IMR-90 (cell line): ENCODE measurements around the gene GTSE1. TPM values are rescaled to one million over a fixed set of nuclear protein-coding genes. Genes with fewer than 3 reads are reported as not detected.

Source experiments
- ATAC-seq: fragments of 200-7000 bp; cut with Tn5 transposase; 2 replicates; pipeline ENCODE4 v1.9.1; 2020; ENCODE audit warnings: low read depth, mild to moderate bottlenecking, moderate library complexity
- BruUV-seq: library from RNA; stranded (reverse); fragments of 400-500 nt; replicated peaks from 2 replicates; lab custom pipeline; 2021; lab: Mats Ljungman, UMichigan
- CTCF ChIA-PET: fragments of 300-600 bp; formaldehyde crosslinking; extraction: SDS; loops from one replicate; lab custom pipeline; 2021; ENCODE audit warnings: antibody characterized with exemption; lab: Yijun Ruan, JAX
- POLR2A ChIA-PET: fragments of 300-600 bp; sonication (Branson Sonifier 250); formaldehyde crosslinking; loops from one replicate; lab custom pipeline; 2022; ENCODE audit warnings: antibody characterized with exemption; ENCODE audit not compliant: unreplicated experiment; lab: Charles Lee
- DNase-seq: peaks from one replicate; pipeline ENCODE4 v3.0.0; 2013
- H2AFZ ChIP-seq: replicated peaks from 2 replicates; pipeline ENCODE3; 2013; ENCODE audit warnings: low read length, mild to moderate bottlenecking; ENCODE audit not compliant: poor library complexity
- H2AK5ac ChIP-seq: 2 replicates; pipeline ENCODE4 v1.6.1; 2013; ENCODE audit warnings: low read depth, low read length, inconsistent platforms
- H2AK9ac ChIP-seq: replicated peaks from 2 replicates; pipeline ENCODE3; 2013; ENCODE audit warnings: mild to moderate bottlenecking, low read depth, low read length, moderate library complexity; ENCODE audit not compliant: poor library complexity
- H2BK120ac ChIP-seq: 2 replicates; pipeline ENCODE4 v1.6.1; 2013; ENCODE audit warnings: low read depth, low read length, inconsistent platforms
- H2BK15ac ChIP-seq: 3 replicates; pipeline ENCODE4 v1.6.1; 2013; ENCODE audit warnings: low read depth, low read length, inconsistent platforms
- H2BK20ac ChIP-seq: 2 replicates; pipeline ENCODE4 v1.6.1; 2013; ENCODE audit warnings: low read depth, mild to moderate bottlenecking, inconsistent platforms, low read length, moderate library complexity
- H2BK5ac ChIP-seq: 2 replicates; pipeline ENCODE4 v1.6.1; 2013; ENCODE audit warnings: mild to moderate bottlenecking, low read depth, low read length, inconsistent platforms; ENCODE audit not compliant: poor library complexity, severe bottlenecking
- H3K14ac ChIP-seq: replicated peaks from 2 replicates; pipeline ENCODE4 v1.6.1; 2013; ENCODE audit warnings: low read depth, low read length, inconsistent platforms
- H3K18ac ChIP-seq: 2 replicates; pipeline ENCODE4 v1.6.1; 2013; ENCODE audit warnings: low read depth, low read length, control low read depth
- H3K23ac ChIP-seq: 2 replicates; pipeline ENCODE4 v1.6.1; 2013; ENCODE audit warnings: low read depth, low read length, inconsistent platforms
- H3K27ac ChIP-seq: 2 replicates; pipeline ENCODE4 v1.5.1; 2013; ENCODE audit warnings: mild to moderate bottlenecking, control low read depth, low read length; ENCODE audit not compliant: insufficient read depth
- H3K27me3 ChIP-seq: 2 replicates; pipeline ENCODE4 v1.6.1; 2013; ENCODE audit warnings: low read length; ENCODE audit not compliant: control insufficient read depth, insufficient read depth
- H3K36me3 ChIP-seq: 2 replicates; pipeline ENCODE4 v1.6.1; 2013; ENCODE audit warnings: low read length, mixed read lengths; ENCODE audit not compliant: control insufficient read depth, insufficient read depth
- H3K4ac ChIP-seq: 2 replicates; pipeline ENCODE4 v1.6.1; 2013; ENCODE audit warnings: low read depth, low read length, inconsistent platforms
- H3K4me1 ChIP-seq: 2 replicates; pipeline ENCODE4 v1.6.1; 2013; ENCODE audit warnings: low read length, mixed read lengths; ENCODE audit not compliant: control insufficient read depth, insufficient read depth
- H3K4me2 ChIP-seq: 2 replicates; pipeline ENCODE4 v1.6.1; 2013; ENCODE audit warnings: low read depth, mild to moderate bottlenecking, control low read depth, low read length, moderate library complexity
- H3K4me3 ChIP-seq: 2 replicates; pipeline ENCODE4 v1.5.1; 2013; ENCODE audit warnings: low read depth, mild to moderate bottlenecking, control low read depth, low read length, moderate library complexity; ENCODE audit not compliant: insufficient read depth
- H3K56ac ChIP-seq: 2 replicates; pipeline ENCODE4 v1.6.1; 2013; ENCODE audit warnings: low read length, inconsistent platforms; ENCODE audit not compliant: insufficient read depth; ENCODE audit errors: extremely low read depth
- H3K79me1 ChIP-seq, 2 experiments: 2 replicates each; pipeline ENCODE4 v1.6.1; 2013; ENCODE audit warnings: low read length in 2 of 2, inconsistent platforms in 1 of 2, low read depth in 1 of 2
- H3K9ac ChIP-seq: 2 replicates; pipeline ENCODE4 v1.6.1; 2013; ENCODE audit warnings: low read depth, low read length, control low read depth
- H3K9me1 ChIP-seq: 2 replicates; pipeline ENCODE4 v1.6.1; 2013; ENCODE audit warnings: low read length, inconsistent platforms; ENCODE audit not compliant: insufficient read depth
- H3K9me3 ChIP-seq: 2 replicates; pipeline ENCODE4 v1.6.1; 2013; ENCODE audit warnings: low read length; ENCODE audit not compliant: control insufficient read depth, insufficient read depth
- H4K20me1 ChIP-seq: 2 replicates; pipeline ENCODE4 v1.6.1; 2013; ENCODE audit warnings: low read length, inconsistent platforms; ENCODE audit not compliant: insufficient read depth
- H4K5ac ChIP-seq: 2 replicates; pipeline ENCODE4 v1.6.1; 2013; ENCODE audit warnings: mild to moderate bottlenecking, low read depth, low read length, control low read depth
- H4K8ac ChIP-seq, 2 experiments: 2 replicates each; pipeline ENCODE4 v1.6.1; 2013; ENCODE audit warnings: low read depth in 2 of 2, low read length in 2 of 2, control low read depth in 1 of 2, inconsistent platforms in 1 of 2
- H4K91ac ChIP-seq: 2 replicates; pipeline ENCODE4 v1.6.1; 2013; ENCODE audit warnings: low read depth, low read length, inconsistent platforms; ENCODE audit not compliant: insufficient read depth
- BHLHE40 ChIP-seq: fragments of 150-350 bp; IDR thresholded peaks from 2 replicates; pipeline ENCODE4 v1.6.1; 2016; ENCODE audit warnings: mild to moderate bottlenecking, low read depth, low read length
- CEBPB ChIP-seq: IDR thresholded peaks from 2 replicates; pipeline ENCODE4 v1.6.1; 2012; ENCODE audit warnings: low read depth, low read length, improper control_type of control experiment
- CHD1 ChIP-seq: IDR thresholded peaks from 2 replicates; pipeline ENCODE4 v1.6.1; 2012; ENCODE audit warnings: low read depth, low read length, improper control_type of control experiment
- CTCF ChIP-seq: conservative IDR thresholded peaks from 2 replicates; pipeline ENCODE4 v1.5.1; 2012; ENCODE audit warnings: mild to moderate bottlenecking, low read depth, low read length, improper control_type of control experiment
- ELK1 ChIP-seq: fragments of 150-350 bp; IDR thresholded peaks from 2 replicates; pipeline ENCODE4 v1.6.1; 2016; ENCODE audit warnings: low read depth, mild to moderate bottlenecking, low read length, moderate library complexity, borderline replicate concordance
- FOS ChIP-seq: fragments of 150-350 bp; IDR thresholded peaks from 2 replicates; pipeline ENCODE4 v1.6.1; 2016; ENCODE audit warnings: low read depth, low read length
- MAFK ChIP-seq: IDR thresholded peaks from 2 replicates; pipeline ENCODE4 v1.6.1; 2012; ENCODE audit warnings: low read depth, low read length, improper control_type of control experiment
- MAZ ChIP-seq: IDR thresholded peaks from 2 replicates; pipeline ENCODE4 v1.6.1; 2012; ENCODE audit warnings: low read depth, mild to moderate bottlenecking, low read length, improper control_type of control experiment, moderate library complexity, borderline replicate concordance
- MXI1 ChIP-seq: IDR thresholded peaks from 2 replicates; pipeline ENCODE4 v1.6.1; 2012; ENCODE audit warnings: low read depth, mild to moderate bottlenecking, low read length, moderate library complexity, borderline replicate concordance
- NFE2L2 ChIP-seq: fragments of 150-350 bp; IDR thresholded peaks from 2 replicates; pipeline ENCODE4 v1.6.1; 2016; ENCODE audit warnings: low read depth, mild to moderate bottlenecking, low read length
- POLR2A ChIP-seq: IDR thresholded peaks from 2 replicates; pipeline ENCODE4 v1.6.1; 2012; ENCODE audit warnings: mild to moderate bottlenecking, low read depth, low read length
- RAD21 ChIP-seq: IDR thresholded peaks from 2 replicates; pipeline ENCODE4 v1.6.1; 2012; ENCODE audit warnings: low read length, improper control_type of control experiment
- RCOR1 ChIP-seq: IDR thresholded peaks from 2 replicates; pipeline ENCODE4 v1.6.1; 2012; ENCODE audit warnings: mild to moderate bottlenecking, low read length, improper control_type of control experiment; ENCODE audit not compliant: insufficient replicate concordance
- RFX5 ChIP-seq: IDR thresholded peaks from 2 replicates; pipeline ENCODE4 v1.8.0; 2012; ENCODE audit warnings: low read depth, mild to moderate bottlenecking, low read length, moderate library complexity
- SMC3 ChIP-seq: fragments of 150-350 bp; IDR thresholded peaks from 2 replicates; pipeline ENCODE4 v1.6.1; 2016; ENCODE audit warnings: low read depth, mild to moderate bottlenecking, antibody characterized with exemption, low read length, moderate library complexity
- USF2 ChIP-seq: fragments of 150-350 bp; IDR thresholded peaks from 2 replicates; pipeline ENCODE4 v1.6.1; 2017; ENCODE audit warnings: mild to moderate bottlenecking, antibody characterized with exemption, low read length, low read depth
- WGBS, 2 experiments: methylation state at CpG; one replicate each; pipeline versions ENCODE4 v1.1.5 to v1.1.7; 2013; ENCODE audit warnings: missing lambda C conversion rate in 2 of 2; ENCODE audit not compliant: insufficient read length in 1 of 2; ENCODE audit errors: extremely low coverage in 2 of 2; 5-methylcytosine and 5-hydroxymethylcytosine counted together
- dilution Hi-C: fragments of 300-500 bp; cut with HindIII; formaldehyde crosslinking; loops from one replicate; pipeline ENCODE4 v1.14.3; 2018; ENCODE audit warnings: low sequenced_read_pairs; ENCODE audit not compliant: unreplicated experiment
- in situ Hi-C: fragments of 300-500 bp; cut with MboI; formaldehyde crosslinking; loops from 3 replicates; pipeline ENCODE4 v1.14.3; 2019; ENCODE audit warnings: low sequenced_read_pairs, inconsistent platforms, mixed read lengths
- intact Hi-C: fragments of 100-400 bp; cut with micrococcal nuclease; formaldehyde crosslinking; loops from 2 replicates; pipeline ENCODE4 v1.10.0; 2022
- polyA plus RNA-seq, 3 experiments: library from polyadenylated mRNA; depleted of rRNA; stranded (reverse); fragments of >200 nt; gene quantifications; 2 replicates each; pipeline ENCODE4 v1.2.3, GENCODE V29; 2012; ENCODE audit warnings: low replicate concordance in 1 of 3
- total RNA-seq: library from RNA; depleted of rRNA; stranded (reverse); fragments of >200 nt; gene quantifications from 2 replicates; pipeline ENCODE4 v1.2.3, GENCODE V29; 2012

GTSE1 gene
- total and polyA plus RNA-seq, 2 of the 4 experiments (the other 2 are of a cell fraction), result 5.9 to 17.1 TPM

- no peaks in the 10 kb centered on the region for H3K9me3 ChIP-seq
Observed at GRCh38 chr22:46351767-46352166, 55.1 kb downstream of the GTSE1 start.

More at GRCh38 chr22:46351767-46352166, 55.1 kb downstream of the GTSE1 start:
- no peak overlapping the region for H3K9ac ChIP-seq
- dilution Hi-C loops, result no loop called here
- no peak overlapping the region for H4K91ac ChIP-seq
- H2AFZ ChIP-seq, result no peak overlapping the region
- H3K79me1 ChIP-seq, result peaks cover 5 to 7% of the 10 kb centered on the region in 2 experiments; a peak in 3 of 4 replicates
- no peak overlapping the region for H2BK15ac ChIP-seq
- no peak overlapping the region for H3K18ac ChIP-seq
- ChIA-PET POLR2A (no interaction called here), CTCF (no interaction called here)
- ATAC-seq (no peak), DNase-seq (no peak)
- WGBS, 2 experiments, result 84% methylated on average over 12 of the region's 23 CpGs; no CpG with 5 or more reads in 1 of the 2 experiments
- H2AK5ac ChIP-seq, result no peak overlapping the region
- intact Hi-C loops, result no loop called here
- H4K8ac ChIP-seq, result no peak overlapping the region
- H3K9me1 ChIP-seq, result no peaks in the 10 kb centered on the region
- H3K14ac ChIP-seq, result no peak overlapping the region
- BruUV-seq, result no TSS peak
- H3K27ac ChIP-seq, result no peak overlapping the region
- H3K4ac ChIP-seq, result no peak overlapping the region
- H3K27me3 ChIP-seq, result no peaks in the 10 kb centered on the region
- H3K36me3 ChIP-seq, result peaks cover 84% of the 10 kb centered on the region
- H3K23ac ChIP-seq, result no peak overlapping the region
- H4K20me1 ChIP-seq, result peaks cover 35% of the 10 kb centered on the region
- H2BK120ac ChIP-seq, result no peak overlapping the region
- no peak overlapping the region for H2AK9ac ChIP-seq
- no peaks in the 10 kb centered on the region for H3K4me1 ChIP-seq
- H3K4me3 ChIP-seq, result no peak overlapping the region
- in situ Hi-C loops, result no loop called here
- H2BK5ac ChIP-seq, result no peak overlapping the region
- H4K5ac ChIP-seq, result no peak overlapping the region
- no peak overlapping the region for H3K56ac ChIP-seq
- H2BK20ac ChIP-seq, result no peak overlapping the region
- no peak overlapping the region for H3K4me2 ChIP-seq
- TF ChIP-seq RCOR1 (no peak), RAD21 (no peak), BHLHE40 (no peak), SMC3 (no peak), RFX5 (no peak), CHD1 (no peak), CTCF (no peak), POLR2A (no peak), CEBPB (no peak), MAFK (no peak), MAZ (no peak), FOS (no peak), MXI1 (no peak), NFE2L2 (no peak), ELK1 (no peak), USF2 (no peak)
